WTC11 (cell line): ENCODE data around the gene ATP1A4. TPM values are rescaled to one million over a fixed set of nuclear protein-coding genes. Genes with fewer than 3 reads are reported as not detected.

Experiments
- ATAC-seq: fragments of 200-7000 bp; cut with Tn5 transposase; 2 replicates; pipeline ENCODE4 v1.10.0; 2021; ENCODE audit warnings: mild to moderate bottlenecking, moderate library complexity
- CTCF ChIA-PET: fragments of 300-600 bp; sonication (Branson Sonifier 250); formaldehyde crosslinking; loops from one replicate; lab custom pipeline; 2021; ENCODE audit warnings: antibody characterized with exemption; lab: Charles Lee
- POLR2A ChIA-PET: fragments of 350-600 bp; sonication (Branson Sonifier 250); formaldehyde crosslinking; loops from one replicate; lab custom pipeline; 2021; ENCODE audit warnings: antibody characterized with exemption; lab: Charles Lee
- DNase-seq: peaks from one replicate; pipeline ENCODE4 v3.0.0; 2021; ENCODE audit warnings: low spot score
- H3K27ac Mint-ChIP-seq: 2 replicates; pipeline ENCODE4 v1.8.0; 2021; ENCODE audit warnings: mixed read lengths
- H3K27me3 Mint-ChIP-seq: 2 replicates; pipeline ENCODE4 v1.8.0; 2021; ENCODE audit warnings: low read depth, mild to moderate bottlenecking, moderate library complexity, mixed read lengths
- H3K36me3 Mint-ChIP-seq: 2 replicates; pipeline ENCODE4 v1.8.0; 2021; ENCODE audit warnings: mixed read lengths
- H3K4me1 Mint-ChIP-seq: 2 replicates; pipeline ENCODE4 v1.8.0; 2022; ENCODE audit warnings: mixed read lengths
- H3K4me3 Mint-ChIP-seq: 2 replicates; pipeline ENCODE4 v1.8.0; 2021; ENCODE audit warnings: mild to moderate bottlenecking, moderate library complexity, mixed read lengths
- H3K9me3 Mint-ChIP-seq: 2 replicates; pipeline ENCODE4 v1.8.0; 2021; ENCODE audit warnings: mixed read lengths
- ESRRA ChIP-seq: sonication (generic); formaldehyde crosslinking; IDR thresholded peaks from 2 replicates; pipeline ENCODE4 v1.8.1; 2022; ENCODE audit warnings: mild to moderate bottlenecking, missing genetic modification reagents, borderline replicate concordance
- JUN ChIP-seq: sonication (generic); formaldehyde crosslinking; IDR thresholded peaks from 2 replicates; pipeline ENCODE4 v1.8.0; 2023; ENCODE audit warnings: mild to moderate bottlenecking, missing genetic modification reagents
- NFATC4 ChIP-seq: fragments of 250-450 bp; sonication (Bioruptor Pico); IDR thresholded peaks from 2 replicates; pipeline ENCODE4 v1.9.0; 2021; ENCODE audit warnings: mild to moderate bottlenecking
- TEAD4 ChIP-seq: sonication (generic); formaldehyde crosslinking; IDR thresholded peaks from 2 replicates; pipeline ENCODE4 v1.8.0; 2022; ENCODE audit warnings: mild to moderate bottlenecking, missing genetic modification reagents
- ZNF121 ChIP-seq: sonication (generic); formaldehyde crosslinking; IDR thresholded peaks from 2 replicates; pipeline ENCODE4 v1.8.0; 2023; ENCODE audit warnings: missing genetic modification reagents
- ZNF263 ChIP-seq: sonication (generic); formaldehyde crosslinking; IDR thresholded peaks from 2 replicates; pipeline ENCODE4 v1.8.1; 2022; ENCODE audit warnings: low read depth, mild to moderate bottlenecking, moderate library complexity, missing genetic modification reagents
- total RNA-seq: library from RNA; stranded (reverse); gene quantifications from 3 replicates; pipeline ENCODE4 v1.2.3, GENCODE V29; 2021
- TF ChIP-seq, protein P1 (sequence below): fragments of 250-450 bp; sonication (Bioruptor Pico); IDR thresholded peaks from 2 replicates; pipeline ENCODE4 v1.9.0; 2021; ENCODE audit warnings: mild to moderate bottlenecking
- TF ChIP-seq, protein P2 (sequence below): sonication (generic); formaldehyde crosslinking; IDR thresholded peaks from 2 replicates; pipeline ENCODE4 v1.8.0; 2022; ENCODE audit warnings: missing genetic modification reagents
- TF ChIP-seq, protein P3 (sequence below): sonication (generic); formaldehyde crosslinking; IDR thresholded peaks from 2 replicates; pipeline ENCODE4 v1.8.1; 2022; ENCODE audit warnings: mild to moderate bottlenecking, missing genetic modification reagents, moderate library complexity, borderline replicate concordance
- TF ChIP-seq, protein P4 (sequence below): sonication (generic); formaldehyde crosslinking; IDR thresholded peaks from 2 replicates; pipeline ENCODE4 v1.8.1; 2022; ENCODE audit warnings: low read depth, mild to moderate bottlenecking, moderate library complexity, missing genetic modification reagents, borderline replicate concordance
- TF ChIP-seq, protein P5 (sequence below): sonication (generic); formaldehyde crosslinking; conservative IDR thresholded peaks from 2 replicates; pipeline ENCODE4 v1.8.1; 2022; ENCODE audit warnings: mild to moderate bottlenecking, missing genetic modification reagents
- TF ChIP-seq, protein P6 (sequence below): fragments of 250-450 bp; sonication (Bioruptor Pico); IDR thresholded peaks from 2 replicates; pipeline ENCODE4 v1.9.0; 2021; ENCODE audit warnings: mild to moderate bottlenecking, borderline replicate concordance
- TF ChIP-seq, protein P7 (sequence below): sonication (generic); formaldehyde crosslinking; conservative IDR thresholded peaks from 2 replicates; pipeline ENCODE4 v1.8.1; 2023; ENCODE audit warnings: mild to moderate bottlenecking, low read depth, missing genetic modification reagents, moderate library complexity
- TF ChIP-seq, protein P8 (sequence below): sonication (generic); formaldehyde crosslinking; IDR thresholded peaks from 2 replicates; pipeline ENCODE4 v1.8.1; 2022; ENCODE audit warnings: low read depth, missing genetic modification reagents, borderline replicate concordance

ATP1A4 gene
- total RNA-seq, 1 experiment from 2014 or later = 0.37 TPM

DNA sequence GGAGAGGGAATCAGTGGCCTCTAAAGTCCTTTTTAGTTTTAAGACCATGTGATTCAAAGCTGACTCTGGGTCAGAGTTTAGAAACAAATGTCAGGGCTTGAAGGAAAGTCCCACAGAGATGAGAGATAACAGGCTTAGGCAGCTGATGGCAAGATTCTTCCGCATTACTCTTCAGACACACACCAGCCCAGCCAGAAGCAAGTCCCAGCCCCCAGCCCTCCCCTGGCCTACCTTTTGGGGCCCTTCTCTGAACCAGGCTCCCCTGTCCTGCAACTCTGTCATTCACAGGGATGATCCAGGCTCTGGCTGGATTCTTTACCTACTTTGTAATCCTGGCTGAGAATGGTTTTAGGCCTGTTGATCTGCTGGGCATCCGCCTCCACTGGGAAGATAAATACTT lies 25.8 kb downstream of the ATP1A4 start:
- Mint-ChIP-seq H3K27ac (no peak overlapping the region), H3K36me3 (no peaks in the 10 kb centered on the region), H3K4me3 (no peak overlapping the region)
- POLR2A ChIA-PET = no interaction called here
- DNase-seq (no peak), ATAC-seq (no peak; the same call in none of the 2 replicates)
- TF ChIP-seq, protein P1, sequence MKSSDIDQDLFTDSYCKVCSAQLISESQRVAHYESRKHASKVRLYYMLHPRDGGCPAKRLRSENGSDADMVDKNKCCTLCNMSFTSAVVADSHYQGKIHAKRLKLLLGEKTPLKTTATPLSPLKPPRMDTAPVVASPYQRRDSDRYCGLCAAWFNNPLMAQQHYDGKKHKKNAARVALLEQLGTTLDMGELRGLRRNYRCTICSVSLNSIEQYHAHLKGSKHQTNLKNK (CRISPR knock-in tag) = no peak
- TF ChIP-seq TEAD4 (no peak), JUN (no peak), NFATC4 (no peak), ZNF263 (CRISPR knock-in tag) (no peak), ZNF121 (CRISPR knock-in tag) (no peak), ESRRA (CRISPR knock-in tag) (no peak)
- TF ChIP-seq, protein P2, sequence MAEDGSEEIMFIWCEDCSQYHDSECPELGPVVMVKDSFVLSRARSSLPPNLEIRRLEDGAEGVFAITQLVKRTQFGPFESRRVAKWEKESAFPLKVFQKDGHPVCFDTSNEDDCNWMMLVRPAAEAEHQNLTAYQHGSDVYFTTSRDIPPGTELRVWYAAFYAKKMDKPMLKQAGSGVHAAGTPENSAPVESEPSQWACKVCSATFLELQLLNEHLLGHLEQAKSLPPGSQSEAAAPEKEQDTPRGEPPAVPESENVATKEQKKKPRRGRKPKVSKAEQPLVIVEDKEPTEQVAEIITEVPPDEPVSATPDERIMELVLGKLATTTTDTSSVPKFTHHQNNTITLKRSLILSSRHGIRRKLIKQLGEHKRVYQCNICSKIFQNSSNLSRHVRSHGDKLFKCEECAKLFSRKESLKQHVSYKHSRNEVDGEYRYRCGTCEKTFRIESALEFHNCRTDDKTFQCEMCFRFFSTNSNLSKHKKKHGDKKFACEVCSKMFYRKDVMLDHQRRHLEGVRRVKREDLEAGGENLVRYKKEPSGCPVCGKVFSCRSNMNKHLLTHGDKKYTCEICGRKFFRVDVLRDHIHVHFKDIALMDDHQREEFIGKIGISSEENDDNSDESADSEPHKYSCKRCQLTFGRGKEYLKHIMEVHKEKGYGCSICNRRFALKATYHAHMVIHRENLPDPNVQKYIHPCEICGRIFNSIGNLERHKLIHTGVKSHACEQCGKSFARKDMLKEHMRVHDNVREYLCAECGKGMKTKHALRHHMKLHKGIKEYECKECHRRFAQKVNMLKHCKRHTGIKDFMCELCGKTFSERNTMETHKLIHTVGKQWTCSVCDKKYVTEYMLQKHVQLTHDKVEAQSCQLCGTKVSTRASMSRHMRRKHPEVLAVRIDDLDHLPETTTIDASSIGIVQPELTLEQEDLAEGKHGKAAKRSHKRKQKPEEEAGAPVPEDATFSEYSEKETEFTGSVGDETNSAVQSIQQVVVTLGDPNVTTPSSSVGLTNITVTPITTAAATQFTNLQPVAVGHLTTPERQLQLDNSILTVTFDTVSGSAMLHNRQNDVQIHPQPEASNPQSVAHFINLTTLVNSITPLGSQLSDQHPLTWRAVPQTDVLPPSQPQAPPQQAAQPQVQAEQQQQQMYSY = no peak
- TF ChIP-seq, protein P3, sequence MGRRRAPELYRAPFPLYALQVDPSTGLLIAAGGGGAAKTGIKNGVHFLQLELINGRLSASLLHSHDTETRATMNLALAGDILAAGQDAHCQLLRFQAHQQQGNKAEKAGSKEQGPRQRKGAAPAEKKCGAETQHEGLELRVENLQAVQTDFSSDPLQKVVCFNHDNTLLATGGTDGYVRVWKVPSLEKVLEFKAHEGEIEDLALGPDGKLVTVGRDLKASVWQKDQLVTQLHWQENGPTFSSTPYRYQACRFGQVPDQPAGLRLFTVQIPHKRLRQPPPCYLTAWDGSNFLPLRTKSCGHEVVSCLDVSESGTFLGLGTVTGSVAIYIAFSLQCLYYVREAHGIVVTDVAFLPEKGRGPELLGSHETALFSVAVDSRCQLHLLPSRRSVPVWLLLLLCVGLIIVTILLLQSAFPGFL = no peak
- TF ChIP-seq, protein P4, sequence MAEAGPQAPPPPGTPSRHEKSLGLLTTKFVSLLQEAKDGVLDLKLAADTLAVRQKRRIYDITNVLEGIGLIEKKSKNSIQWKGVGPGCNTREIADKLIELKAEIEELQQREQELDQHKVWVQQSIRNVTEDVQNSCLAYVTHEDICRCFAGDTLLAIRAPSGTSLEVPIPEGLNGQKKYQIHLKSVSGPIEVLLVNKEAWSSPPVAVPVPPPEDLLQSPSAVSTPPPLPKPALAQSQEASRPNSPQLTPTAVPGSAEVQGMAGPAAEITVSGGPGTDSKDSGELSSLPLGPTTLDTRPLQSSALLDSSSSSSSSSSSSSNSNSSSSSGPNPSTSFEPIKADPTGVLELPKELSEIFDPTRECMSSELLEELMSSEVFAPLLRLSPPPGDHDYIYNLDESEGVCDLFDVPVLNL (CRISPR knock-in tag) = no peak
- TF ChIP-seq, protein P5, sequence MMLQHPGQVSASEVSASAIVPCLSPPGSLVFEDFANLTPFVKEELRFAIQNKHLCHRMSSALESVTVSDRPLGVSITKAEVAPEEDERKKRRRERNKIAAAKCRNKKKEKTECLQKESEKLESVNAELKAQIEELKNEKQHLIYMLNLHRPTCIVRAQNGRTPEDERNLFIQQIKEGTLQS (CRISPR knock-in tag) = no peak
- TF ChIP-seq, protein P6, sequence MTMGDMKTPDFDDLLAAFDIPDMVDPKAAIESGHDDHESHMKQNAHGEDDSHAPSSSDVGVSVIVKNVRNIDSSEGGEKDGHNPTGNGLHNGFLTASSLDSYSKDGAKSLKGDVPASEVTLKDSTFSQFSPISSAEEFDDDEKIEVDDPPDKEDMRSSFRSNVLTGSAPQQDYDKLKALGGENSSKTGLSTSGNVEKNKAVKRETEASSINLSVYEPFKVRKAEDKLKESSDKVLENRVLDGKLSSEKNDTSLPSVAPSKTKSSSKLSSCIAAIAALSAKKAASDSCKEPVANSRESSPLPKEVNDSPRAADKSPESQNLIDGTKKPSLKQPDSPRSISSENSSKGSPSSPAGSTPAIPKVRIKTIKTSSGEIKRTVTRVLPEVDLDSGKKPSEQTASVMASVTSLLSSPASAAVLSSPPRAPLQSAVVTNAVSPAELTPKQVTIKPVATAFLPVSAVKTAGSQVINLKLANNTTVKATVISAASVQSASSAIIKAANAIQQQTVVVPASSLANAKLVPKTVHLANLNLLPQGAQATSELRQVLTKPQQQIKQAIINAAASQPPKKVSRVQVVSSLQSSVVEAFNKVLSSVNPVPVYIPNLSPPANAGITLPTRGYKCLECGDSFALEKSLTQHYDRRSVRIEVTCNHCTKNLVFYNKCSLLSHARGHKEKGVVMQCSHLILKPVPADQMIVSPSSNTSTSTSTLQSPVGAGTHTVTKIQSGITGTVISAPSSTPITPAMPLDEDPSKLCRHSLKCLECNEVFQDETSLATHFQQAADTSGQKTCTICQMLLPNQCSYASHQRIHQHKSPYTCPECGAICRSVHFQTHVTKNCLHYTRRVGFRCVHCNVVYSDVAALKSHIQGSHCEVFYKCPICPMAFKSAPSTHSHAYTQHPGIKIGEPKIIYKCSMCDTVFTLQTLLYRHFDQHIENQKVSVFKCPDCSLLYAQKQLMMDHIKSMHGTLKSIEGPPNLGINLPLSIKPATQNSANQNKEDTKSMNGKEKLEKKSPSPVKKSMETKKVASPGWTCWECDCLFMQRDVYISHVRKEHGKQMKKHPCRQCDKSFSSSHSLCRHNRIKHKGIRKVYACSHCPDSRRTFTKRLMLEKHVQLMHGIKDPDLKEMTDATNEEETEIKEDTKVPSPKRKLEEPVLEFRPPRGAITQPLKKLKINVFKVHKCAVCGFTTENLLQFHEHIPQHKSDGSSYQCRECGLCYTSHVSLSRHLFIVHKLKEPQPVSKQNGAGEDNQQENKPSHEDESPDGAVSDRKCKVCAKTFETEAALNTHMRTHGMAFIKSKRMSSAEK (CRISPR knock-in tag) = no peak
- TF ChIP-seq, protein P7, sequence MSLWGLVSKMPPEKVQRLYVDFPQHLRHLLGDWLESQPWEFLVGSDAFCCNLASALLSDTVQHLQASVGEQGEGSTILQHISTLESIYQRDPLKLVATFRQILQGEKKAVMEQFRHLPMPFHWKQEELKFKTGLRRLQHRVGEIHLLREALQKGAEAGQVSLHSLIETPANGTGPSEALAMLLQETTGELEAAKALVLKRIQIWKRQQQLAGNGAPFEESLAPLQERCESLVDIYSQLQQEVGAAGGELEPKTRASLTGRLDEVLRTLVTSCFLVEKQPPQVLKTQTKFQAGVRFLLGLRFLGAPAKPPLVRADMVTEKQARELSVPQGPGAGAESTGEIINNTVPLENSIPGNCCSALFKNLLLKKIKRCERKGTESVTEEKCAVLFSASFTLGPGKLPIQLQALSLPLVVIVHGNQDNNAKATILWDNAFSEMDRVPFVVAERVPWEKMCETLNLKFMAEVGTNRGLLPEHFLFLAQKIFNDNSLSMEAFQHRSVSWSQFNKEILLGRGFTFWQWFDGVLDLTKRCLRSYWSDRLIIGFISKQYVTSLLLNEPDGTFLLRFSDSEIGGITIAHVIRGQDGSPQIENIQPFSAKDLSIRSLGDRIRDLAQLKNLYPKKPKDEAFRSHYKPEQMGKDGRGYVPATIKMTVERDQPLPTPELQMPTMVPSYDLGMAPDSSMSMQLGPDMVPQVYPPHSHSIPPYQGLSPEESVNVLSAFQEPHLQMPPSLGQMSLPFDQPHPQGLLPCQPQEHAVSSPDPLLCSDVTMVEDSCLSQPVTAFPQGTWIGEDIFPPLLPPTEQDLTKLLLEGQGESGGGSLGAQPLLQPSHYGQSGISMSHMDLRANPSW (CRISPR knock-in tag) = no peak
- TF ChIP-seq, protein P8, sequence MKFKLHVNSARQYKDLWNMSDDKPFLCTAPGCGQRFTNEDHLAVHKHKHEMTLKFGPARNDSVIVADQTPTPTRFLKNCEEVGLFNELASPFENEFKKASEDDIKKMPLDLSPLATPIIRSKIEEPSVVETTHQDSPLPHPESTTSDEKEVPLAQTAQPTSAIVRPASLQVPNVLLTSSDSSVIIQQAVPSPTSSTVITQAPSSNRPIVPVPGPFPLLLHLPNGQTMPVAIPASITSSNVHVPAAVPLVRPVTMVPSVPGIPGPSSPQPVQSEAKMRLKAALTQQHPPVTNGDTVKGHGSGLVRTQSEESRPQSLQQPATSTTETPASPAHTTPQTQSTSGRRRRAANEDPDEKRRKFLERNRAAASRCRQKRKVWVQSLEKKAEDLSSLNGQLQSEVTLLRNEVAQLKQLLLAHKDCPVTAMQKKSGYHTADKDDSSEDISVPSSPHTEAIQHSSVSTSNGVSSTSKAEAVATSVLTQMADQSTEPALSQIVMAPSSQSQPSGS = no peak
- TF ChIP-seq, all 79 proteins: peak for 0
- Mint-ChIP-seq H3K9me3 (peaks cover 3% of the 10 kb centered on the region; the same call in 1 of the 2 replicates), H3K4me1 (peaks cover 23% of the 10 kb centered on the region), H3K27me3 (peaks cover 10% of the 10 kb centered on the region)
- CTCF ChIA-PET = interaction anchor here (1.0 to 2.1 kb wide), 3 partner anchors 15 to 75 kb away, joined by 4 to 7 read pairs (median 5); no protein-coding TSS in a partner anchor
